Measurements from ENCODE around the gene MYO16.

MYO16 gene

DNA sequence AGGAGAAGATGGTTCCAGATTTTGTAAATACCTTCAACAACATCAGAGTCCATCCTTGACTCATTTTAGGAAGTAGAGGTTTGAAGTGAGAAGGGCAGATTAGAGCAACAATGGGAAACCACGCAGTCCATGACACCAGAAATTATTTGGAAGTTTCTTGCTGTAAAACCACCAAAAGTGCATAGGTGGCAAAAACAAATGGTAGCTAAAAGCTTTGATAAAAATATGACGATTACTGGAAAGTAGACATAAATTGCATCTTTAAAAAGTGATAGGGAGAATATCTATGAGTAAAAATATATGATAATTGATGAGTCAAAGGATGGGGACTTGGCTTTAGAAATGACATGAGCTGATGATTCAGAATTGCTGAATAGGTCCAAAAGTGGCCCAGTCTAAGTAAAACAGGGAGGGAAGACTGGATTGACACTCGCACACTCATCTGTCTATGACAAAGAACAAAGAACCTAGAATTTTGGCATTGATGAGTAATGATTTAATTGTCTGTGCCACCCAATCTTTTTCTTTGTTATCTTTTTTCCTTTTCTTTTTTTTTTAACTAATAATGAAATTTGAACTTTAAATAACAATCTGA lies 472.2 kb downstream of the MYO16 start:
- intact Hi-C loops (cut with DNase I) = no loop called here
- DNase-seq = no peak

DNA sequence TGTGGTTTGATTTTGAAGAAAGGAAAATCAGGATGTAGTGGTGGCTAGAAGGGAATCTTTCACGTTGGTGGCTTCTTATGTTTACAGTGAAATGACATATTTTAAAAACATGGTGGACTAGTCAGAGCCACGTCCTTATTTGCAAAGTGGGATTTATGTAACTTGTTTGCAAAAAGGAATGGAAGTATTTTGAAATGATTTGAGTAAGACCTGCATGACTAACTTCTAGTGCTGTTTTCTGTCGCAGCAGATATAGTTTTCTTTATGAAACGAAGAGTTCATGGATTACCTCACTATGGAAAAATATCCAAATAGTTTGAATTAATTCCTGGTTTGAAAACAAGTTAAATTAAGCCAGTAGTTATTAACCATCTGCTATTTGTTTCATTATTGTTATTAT lies 476.5 kb downstream of the MYO16 start:
- intact Hi-C loops (cut with DNase I) = no loop called here
- no peak for DNase-seq

GRCh38 chr13:109110159-109110558 lies 480.7 kb downstream of the MYO16 start:
- intact Hi-C loops (cut with DNase I) = no loop called here
- DNase-seq = no peak

DNA sequence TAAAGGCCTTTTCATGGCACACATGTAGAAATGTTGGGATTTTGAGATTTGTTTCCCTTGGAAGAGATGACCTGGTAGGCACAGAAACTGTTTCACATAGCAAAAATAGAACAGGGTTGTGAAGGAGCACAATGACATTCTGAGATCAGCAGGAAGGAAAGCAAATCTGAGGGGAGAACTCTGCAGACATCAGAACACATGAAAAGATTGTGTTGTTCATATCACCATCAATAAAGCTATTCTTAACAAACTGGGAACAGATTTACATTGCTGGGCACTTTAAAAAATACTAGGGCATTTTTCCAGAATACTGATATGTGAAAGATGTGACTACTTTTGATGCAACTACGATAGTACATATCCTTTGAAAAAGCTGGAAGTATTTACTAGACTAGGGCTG lies 481.7 kb downstream of the MYO16 start:
- intact Hi-C loops (cut with DNase I) = no loop called here
- no peak for DNase-seq

GRCh38 chr13:109113427-109113826 lies 484.0 kb downstream of the MYO16 start:
- no peak for DNase-seq
- intact Hi-C loops (cut with DNase I) = no loop called here

DNA sequence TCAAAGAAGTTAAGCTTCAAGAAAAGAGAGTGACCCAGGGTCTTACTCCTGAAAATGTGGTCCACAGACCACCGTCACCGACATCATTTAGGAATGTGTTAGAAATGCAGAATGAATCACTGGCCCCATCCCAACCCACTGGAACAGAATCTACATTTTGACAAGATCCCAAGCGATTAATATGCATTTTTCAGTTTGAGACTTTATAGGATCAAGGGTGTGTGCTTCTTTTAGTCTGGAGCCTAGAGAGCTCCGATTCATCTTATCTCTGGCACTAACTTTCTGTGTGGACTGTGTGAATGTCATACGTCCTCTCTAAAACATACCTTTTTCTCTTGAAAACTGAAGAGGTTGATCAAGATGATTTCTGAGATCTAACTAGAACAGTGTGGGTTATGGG lies 484.8 kb downstream of the MYO16 start:
- intact Hi-C loops (cut with DNase I) = no loop called here
- no peak for DNase-seq

DNA sequence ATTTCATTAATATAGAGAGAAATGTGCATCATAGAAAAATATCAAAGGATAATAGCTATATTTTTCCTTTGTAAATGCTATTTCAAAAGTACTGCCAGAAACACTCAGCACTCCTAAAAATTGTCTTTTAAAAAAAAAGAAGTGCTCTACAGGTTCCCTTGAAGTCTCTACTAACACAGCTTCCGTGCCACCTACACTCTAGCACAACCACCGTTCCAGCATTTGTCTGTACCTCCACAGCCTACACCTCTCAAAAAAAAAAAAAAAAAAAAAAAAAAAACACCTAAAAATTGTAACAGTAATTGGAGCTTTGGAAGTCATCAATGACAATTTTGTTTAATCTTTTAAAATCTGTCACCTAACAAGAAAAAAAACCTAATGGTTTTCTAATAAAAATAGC lies 485.6 kb downstream of the MYO16 start:
- no peak for DNase-seq
- intact Hi-C loops (cut with DNase I) = no loop called here

DNA sequence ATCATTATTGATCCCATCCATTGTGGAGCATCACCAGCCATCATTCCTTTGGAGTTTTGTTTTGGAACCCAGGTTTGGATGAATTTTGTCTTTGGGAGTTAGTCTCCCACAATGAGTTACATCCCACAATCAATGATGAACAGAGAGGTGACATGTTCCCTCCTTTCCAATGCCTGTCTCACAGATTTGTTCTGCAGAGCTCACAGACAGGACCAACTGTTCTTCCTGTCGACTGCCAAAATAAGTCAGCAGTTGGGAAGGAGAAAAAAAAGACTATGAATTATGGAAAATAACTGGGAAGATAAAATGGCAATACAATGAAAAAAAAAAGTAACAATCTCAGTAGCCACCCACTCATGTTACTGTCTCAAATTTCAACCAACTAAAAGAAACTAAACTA lies 489.1 kb downstream of the MYO16 start:
- intact Hi-C loops (cut with DNase I) = no loop called here
- no peak for DNase-seq

- intact Hi-C loops (cut with DNase I) = no loop called here
- DNase-seq = no peak
Measured at GRCh38 chr13:109119896-109120295, 490.5 kb downstream of the MYO16 start.

DNA sequence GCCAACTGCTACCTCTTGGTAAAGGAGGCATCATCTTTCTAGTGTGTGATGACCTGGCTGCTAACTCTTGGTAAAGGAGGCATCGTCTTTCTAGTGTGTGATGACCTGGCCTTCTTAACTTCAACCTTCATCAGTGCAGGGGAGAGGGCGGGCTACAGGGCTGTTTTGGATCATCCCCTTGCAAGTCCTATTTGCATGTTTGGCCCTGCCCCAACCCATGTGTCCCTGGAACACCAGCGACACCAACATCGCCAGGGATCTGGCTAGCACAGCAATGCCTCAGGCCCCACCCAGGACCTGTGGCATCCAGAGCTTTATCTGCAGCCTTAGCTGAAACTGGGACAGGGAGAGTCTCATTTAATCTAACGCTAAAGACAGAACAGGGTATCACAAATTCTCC lies 492.4 kb downstream of the MYO16 start:
- intact Hi-C loops (cut with DNase I) = no loop called here
- DNase-seq = no peak

- no peak for DNase-seq
- intact Hi-C loops (cut with DNase I) = no loop called here
Measured at GRCh38 chr13:109123971-109124370, 494.6 kb downstream of the MYO16 start.

- intact Hi-C loops (cut with DNase I) = no loop called here
- no peak for DNase-seq
Measured at GRCh38 chr13:109126178-109126577, 496.8 kb downstream of the MYO16 start.

GRCh38 chr13:109126891-109127641 lies 497.7 kb downstream of the MYO16 start:
- intact Hi-C loops (cut with DNase I) = no loop called here
- peak in 6 of 10 donors; percentile 19 to 84 (median 50) for DNase-seq

DNA sequence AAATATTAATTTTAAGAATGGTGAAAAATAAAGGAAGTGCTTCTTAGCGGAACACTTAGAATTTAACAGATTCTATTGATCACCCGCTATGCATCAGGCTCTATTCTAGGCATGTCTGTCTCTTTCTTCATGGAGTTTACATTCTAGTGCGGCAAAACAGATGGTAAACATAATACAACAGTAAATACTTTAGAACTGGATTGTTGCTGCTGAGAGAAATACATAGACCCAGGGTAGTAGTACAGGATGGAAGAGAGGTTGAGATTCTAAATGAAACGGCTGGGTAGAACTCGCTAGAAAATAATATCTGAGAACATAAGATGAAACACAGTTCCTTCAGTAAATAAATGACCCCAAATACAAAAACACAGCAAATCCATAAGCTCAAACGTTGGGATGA lies 498.7 kb downstream of the MYO16 start:
- intact Hi-C loops (cut with DNase I) = no loop called here
- DNase-seq = no peak

GRCh38 chr13:109130093-109130835 lies 500.9 kb downstream of the MYO16 start:
- intact Hi-C loops (cut with DNase I) = no loop called here

DNA sequence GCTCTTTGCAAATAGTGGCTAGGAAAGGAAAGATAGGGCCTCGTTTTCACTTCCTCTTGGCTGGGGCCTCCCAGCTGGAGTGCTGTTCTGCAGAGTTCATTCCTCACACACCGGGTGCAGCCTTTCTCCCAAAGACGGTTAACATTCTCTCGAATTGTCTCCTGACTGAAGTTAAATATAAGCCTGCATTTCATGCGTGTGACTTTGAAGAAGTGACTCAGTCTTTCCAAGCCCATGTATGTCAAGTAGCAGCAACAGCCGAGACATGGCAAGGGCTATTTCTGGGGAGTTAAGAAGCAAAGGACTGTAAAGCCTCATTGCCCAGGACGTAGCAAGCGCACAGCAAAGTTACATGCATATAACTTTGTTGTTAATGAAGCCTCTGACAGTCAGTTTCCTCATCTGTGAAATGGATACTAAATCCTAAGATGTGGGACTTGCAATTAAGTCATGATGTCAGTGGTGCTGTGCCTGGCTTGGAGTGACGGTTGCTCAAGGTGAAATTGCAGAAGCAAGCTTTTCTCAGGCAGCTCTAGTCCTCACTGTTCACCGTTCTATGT lies 502.4 kb downstream of the MYO16 start:
- DNase-seq = no peak
- intact Hi-C loops (cut with DNase I) = no loop called here

More at GRCh38 chr13:109130093-109130835, 500.9 kb downstream of the MYO16 start:
- DNase-seq = no peak

- intact Hi-C loops (cut with DNase I) = no loop called here
Measured at GRCh38 chr13:109135018-109135417, 505.6 kb downstream of the MYO16 start.

DNA sequence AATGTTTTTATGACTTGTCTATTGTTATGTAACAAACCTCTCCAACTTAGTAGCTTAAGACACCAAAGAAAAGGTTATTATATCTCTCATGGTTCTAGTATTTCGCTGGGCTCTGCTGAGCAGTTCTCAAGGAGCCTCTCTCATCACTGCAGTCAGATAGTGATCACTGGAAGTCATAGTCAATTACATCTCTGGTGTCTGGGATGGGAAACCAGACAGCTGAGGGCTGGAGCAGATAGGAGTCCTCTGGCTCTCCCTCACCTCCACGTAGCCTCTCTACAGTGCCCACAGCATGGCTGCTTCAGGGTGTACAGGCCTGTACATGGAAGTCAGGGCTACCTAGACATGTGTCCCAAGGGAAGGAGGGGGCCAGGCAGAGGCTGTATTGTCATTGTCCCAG lies 507.5 kb downstream of the MYO16 start:
- DNase-seq = no peak
- intact Hi-C loops (cut with DNase I) = no loop called here

More at GRCh38 chr13:109135018-109135417, 505.6 kb downstream of the MYO16 start:
- DNase-seq = no peak

- DNase-seq = no peak
- intact Hi-C loops (cut with DNase I) = no loop called here
Measured at GRCh38 chr13:109139346-109139745, 509.9 kb downstream of the MYO16 start.

DNA sequence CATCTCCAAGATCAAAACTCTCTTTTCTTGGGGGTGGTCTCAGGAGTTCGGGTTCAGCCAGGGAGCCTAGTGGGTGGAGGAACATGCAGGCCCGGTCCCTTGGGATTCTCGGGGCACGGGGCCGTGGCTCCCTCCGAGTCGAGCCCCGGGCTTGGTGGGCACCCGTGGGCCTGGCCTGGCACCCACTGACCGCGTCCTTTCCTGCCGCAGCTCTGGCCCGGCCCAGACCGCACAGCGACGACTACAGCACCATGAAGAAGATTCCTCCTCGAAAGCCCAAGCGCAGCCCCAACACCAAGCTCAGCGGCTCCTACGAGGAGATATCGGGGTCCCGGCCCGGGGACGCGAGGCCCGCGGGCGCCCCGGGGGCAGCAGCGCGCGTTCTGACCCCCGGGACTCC lies 510.6 kb downstream of the MYO16 start:
- peak in 1 of 10 donors; percentile 83 for DNase-seq
- intact Hi-C loops (cut with DNase I) = no loop called here
